HCT116 (cell line): ENCODE measurements around the gene KRT222. TPM values are rescaled to one million over a fixed set of nuclear protein-coding genes. Genes with fewer than 3 reads are reported as not detected.

Source experiments
- ATAC-seq: fragments of 200-7000 bp; cut with Tn5 transposase; 2 replicates; pipeline ENCODE4 v1.9.1; 2020; ENCODE audit warnings: mild to moderate bottlenecking, moderate library complexity
- BruUV-seq: library from RNA; stranded (reverse); fragments of 400-500 nt; replicated peaks from 2 replicates; lab custom pipeline; 2021; lab: Mats Ljungman, UMichigan
- CTCF ChIA-PET: fragments of 300-600 bp; sonication (Branson Sonifier 250); formaldehyde crosslinking; loops from one replicate; lab custom pipeline; 2021; ENCODE audit warnings: antibody characterized with exemption; lab: Charles Lee
- POLR2A ChIA-PET: fragments of 300-600, 350-600 bp; sonication (Branson Sonifier 250); formaldehyde crosslinking; loops from one replicate; lab custom pipeline; 2021; ENCODE audit warnings: antibody characterized with exemption; lab: Charles Lee
- RAD21 ChIA-PET, 2 experiments: fragments of 300-600 bp; sonication (Branson Sonifier 250); formaldehyde crosslinking; loops; one replicate each; lab custom pipeline; 2023; ENCODE audit warnings: low total read pairs in 2 of 2; ENCODE audit not compliant: uncharacterized antibody in 2 of 2, unreplicated experiment in 2 of 2, low non-redundant PET in 1 of 2; lab: Charles Lee
- DNase-seq: peaks from one replicate; pipeline ENCODE4 v3.0.0-alpha.2; 2010; ENCODE audit warnings: low read depth, low spot score
- H2AFZ ChIP-seq: fragments of 200-600 bp; shearing (Covaris generic), sonication (generic); 2 replicates; pipeline ENCODE4 v1.6.1; 2017; ENCODE audit warnings: low read depth, mixed run types, mixed read lengths, antibody characterized with exemption, low read length; ENCODE audit not compliant: poor library complexity, severe bottlenecking
- H3K27ac ChIP-seq: 2 replicates; pipeline ENCODE4 v1.5.1; 2012; ENCODE audit warnings: low read depth, low read length
- H3K27me3 ChIP-seq: fragments of 200-600 bp; sonication (generic); 2 replicates; pipeline ENCODE4 v1.6.1; 2016; ENCODE audit warnings: mixed run types, low read length, mixed read lengths; ENCODE audit not compliant: insufficient read depth
- H3K36me3 ChIP-seq, 2 experiments: fragments of 200-500 bp in 1 of 2; fragments of 200-600 bp in 1 of 2; sonication (Bioruptor generic) in 1 of 2; sonication (generic) in 1 of 2; 2 replicates each; pipeline versions ENCODE4 v1.5.1 to v1.6.1; 2014 to 2016; ENCODE audit warnings: low read length in 2 of 2, inconsistent platforms in 1 of 2, mixed read lengths in 1 of 2, mixed run types in 1 of 2; ENCODE audit not compliant: insufficient read depth in 2 of 2, control insufficient read depth in 1 of 2
- H3K4me1 ChIP-seq, 2 experiments: fragments of 200-600 bp in 1 of 2; sonication (generic) in 1 of 2; 2 replicates each; pipeline versions ENCODE4 v1.5.1 to v1.6.1; 2012 to 2017; ENCODE audit warnings: low read length in 2 of 2, inconsistent platforms in 1 of 2, mild to moderate bottlenecking in 1 of 2, mixed read lengths in 1 of 2, mixed run types in 1 of 2, moderate library complexity in 1 of 2; ENCODE audit not compliant: insufficient read depth in 2 of 2, control insufficient read depth in 1 of 2
- H3K4me2 ChIP-seq: fragments of 200-600 bp; sonication (generic); 2 replicates; pipeline ENCODE4 v1.6.1; 2017; ENCODE audit warnings: mixed run types, low read length, mixed read lengths
- H3K4me3 ChIP-seq, 2 experiments: fragments of 200-600 bp in 1 of 2; sonication (generic) in 1 of 2; replicated peaks in 1 of 2; 2 replicates each; pipeline ENCODE4 v1.5.1; 2011 to 2016; ENCODE audit warnings: low read length in 2 of 2, control low read depth in 1 of 2, low read depth in 1 of 2, mild to moderate bottlenecking in 1 of 2, mixed read lengths in 1 of 2, mixed run types in 1 of 2
- H3K79me2 ChIP-seq: fragments of 200-600 bp; sonication (generic); 2 replicates; pipeline ENCODE4 v1.6.1; 2017; ENCODE audit warnings: mild to moderate bottlenecking, mixed run types, low read length, moderate library complexity, mixed read lengths; ENCODE audit not compliant: insufficient read depth
- H3K9ac ChIP-seq: fragments of 200-600 bp; sonication (generic); 2 replicates; pipeline ENCODE4 v1.6.1; 2016; ENCODE audit warnings: low read length, mixed read lengths
- H3K9me2 ChIP-seq: fragments of 200-600 bp; sonication (generic), shearing (Covaris generic); 2 replicates; pipeline ENCODE4 v1.6.1; 2017; ENCODE audit warnings: mixed run types, mild to moderate bottlenecking, moderate library complexity; ENCODE audit not compliant: insufficient read depth
- H3K9me3 ChIP-seq, 2 experiments: fragments of 200-500 bp in 1 of 2; fragments of 200-600 bp in 1 of 2; sonication (Bioruptor generic) in 1 of 2; sonication (generic) in 1 of 2; 2 replicates each; pipeline ENCODE4 v1.6.1; 2014 to 2017; ENCODE audit warnings: low read length in 2 of 2, mixed read lengths in 2 of 2, inconsistent platforms in 1 of 2, low read depth in 1 of 2, mild to moderate bottlenecking in 1 of 2, mixed run types in 1 of 2, moderate library complexity in 1 of 2; ENCODE audit not compliant: control insufficient read depth in 1 of 2, insufficient read depth in 1 of 2
- H4K20me1 ChIP-seq: fragments of 200-600 bp; sonication (generic), shearing (Covaris generic); 2 replicates; pipeline ENCODE4 v1.6.1; 2017; ENCODE audit warnings: mixed run types, mild to moderate bottlenecking, moderate library complexity; ENCODE audit not compliant: insufficient read depth
- CBX3 ChIP-seq: IDR thresholded peaks from 2 replicates; pipeline ENCODE4 v1.6.1; 2012; ENCODE audit warnings: low read depth
- CTCF ChIP-seq, 3 experiments: fragments of 200-600 bp in 1 of 3; sonication (generic) in 1 of 3; IDR thresholded peaks in 2 of 3; conservative IDR thresholded peaks in 1 of 3; 2 replicates each; pipeline ENCODE4 v1.5.1; 2012 to 2017; ENCODE audit warnings: low read depth in 2 of 3, low read length in 2 of 3, antibody characterized with exemption in 1 of 3, borderline replicate concordance in 1 of 3, control low read depth in 1 of 3, mild to moderate bottlenecking in 1 of 3, mixed read lengths in 1 of 3, mixed run types in 1 of 3, moderate library complexity in 1 of 3; ENCODE audit not compliant: insufficient read depth in 1 of 3
- EGR1 ChIP-seq: IDR thresholded peaks from 2 replicates; pipeline ENCODE4 v1.6.1; 2012; ENCODE audit warnings: low read depth
- ELF1 ChIP-seq: IDR thresholded peaks from 2 replicates; pipeline ENCODE4 v1.6.1; 2012; ENCODE audit warnings: low read depth, borderline replicate concordance
- EZH2 ChIP-seq: fragments of 200-600 bp; sonication (generic); IDR thresholded peaks from 2 replicates; pipeline ENCODE4 v1.6.1; 2017; ENCODE audit warnings: antibody characterized with exemption, mixed run types
- EZH2phosphoT487 ChIP-seq: fragments of 200-600 bp; IDR thresholded peaks from 2 replicates; pipeline ENCODE4 v1.6.1; 2018; ENCODE audit warnings: antibody characterized with exemption, borderline replicate concordance
- FOSL1 ChIP-seq: IDR thresholded peaks from 2 replicates; pipeline ENCODE4 v1.6.1; 2012; ENCODE audit warnings: low read depth
- JUND ChIP-seq: IDR thresholded peaks from 2 replicates; pipeline ENCODE4 v1.6.1; 2012
- MAX ChIP-seq: IDR thresholded peaks from 2 replicates; pipeline ENCODE4 v1.6.1; 2012
- POLR2A ChIP-seq: IDR thresholded peaks from 2 replicates; pipeline ENCODE4 v1.7.0; 2011; ENCODE audit warnings: borderline replicate concordance; ENCODE audit not compliant: insufficient read depth, insufficient read length; ENCODE audit errors: extremely low read depth
- RAD21 ChIP-seq: IDR thresholded peaks from 2 replicates; pipeline ENCODE4 v1.6.1; 2012; ENCODE audit warnings: low read depth, mild to moderate bottlenecking
- SIN3A ChIP-seq: IDR thresholded peaks from 2 replicates; pipeline ENCODE4 v1.6.1; 2012; ENCODE audit warnings: low read depth
- SP1 ChIP-seq: IDR thresholded peaks from 2 replicates; pipeline ENCODE4 v1.6.1; 2012; ENCODE audit warnings: low read depth
- SRF ChIP-seq: IDR thresholded peaks from 2 replicates; pipeline ENCODE4 v1.6.1; 2012; ENCODE audit warnings: low read depth
- TCF7L2 ChIP-seq: IDR thresholded peaks from 2 replicates; pipeline ENCODE4 v1.7.0; 2011; ENCODE audit warnings: borderline replicate concordance, inconsistent platforms; ENCODE audit not compliant: insufficient read depth, insufficient read length; ENCODE audit errors: extremely low read depth
- ZBTB33 ChIP-seq: IDR thresholded peaks from 2 replicates; pipeline ENCODE4 v1.6.1; 2011; ENCODE audit warnings: mild to moderate bottlenecking, low read length, moderate library complexity; ENCODE audit not compliant: insufficient replicate concordance; ENCODE audit errors: extremely low read depth
- ZFX ChIP-seq: fragments of 450-650 bp; IDR thresholded peaks from 2 replicates; pipeline ENCODE4 v1.6.1; 2017
- intact Hi-C: fragments of 100-400 bp; cut with micrococcal nuclease; formaldehyde crosslinking; loops from 2 replicates; pipeline ENCODE4 v1.10.0; 2022
- total RNA-seq: library from RNA; stranded (reverse); gene quantifications from one replicate; pipeline ENCODE4 v1.2.1, GENCODE V29; 2021; ENCODE audit not compliant: unreplicated experiment

Gene KRT222
- total RNA-seq, 1 experiment from 2014 or later, result 5.0 TPM

- TF ChIP-seq CBX3, result no peak
- no peak for TF ChIP-seq JUND
Observed at GRCh38 chr17:40686192-40686591, 21.2 kb upstream of the KRT222 start (continued).

GRCh38 chr17:40680998-40681397, 16.0 kb upstream of the KRT222 start:
- no peaks in the 10 kb centered on the region for H3K27me3 ChIP-seq
- no peak for ATAC-seq
- peaks cover 0 to 6% of the 10 kb centered on the region in 2 experiments; a peak in 3 of 4 replicates for H3K4me1 ChIP-seq
- H3K79me2 ChIP-seq, result no peaks in the 10 kb centered on the region
- H3K9me2 ChIP-seq, result no peaks in the 10 kb centered on the region
- intact Hi-C loops, result no loop called here
- H3K9ac ChIP-seq, result no peak overlapping the region
- H2AFZ ChIP-seq, result no peak overlapping the region
- H3K36me3 ChIP-seq, result no peaks in the 10 kb centered on the region
- POLR2A ChIA-PET, result no interaction called here
- no peaks in the 10 kb centered on the region for H3K9me3 ChIP-seq
- H3K27ac ChIP-seq, result no peak overlapping the region
- RAD21 ChIA-PET, result no interaction called here
- H4K20me1 ChIP-seq, result no peaks in the 10 kb centered on the region
- DNase-seq, result no peak
- no TSS peak for BruUV-seq
- TF ChIP-seq MAX, result no peak
- TF ChIP-seq SIN3A, result no peak
- no peak for TF ChIP-seq POLR2A
- no peak for TF ChIP-seq EZH2phosphoT487
- TF ChIP-seq TCF7L2, result no peak
- TF ChIP-seq, all 23 proteins: peak for 0
- Histone ChIP-seq H3K4me2 (no peak overlapping the region), H3K4me3 (no peak overlapping the region)
- CTCF ChIA-PET, result no interaction called here

- ChIA-PET RAD21 (no interaction called here), CTCF (no interaction called here), POLR2A (no interaction called here)
- BruUV-seq, result no TSS peak
- Histone ChIP-seq H3K36me3 (no peaks in the 10 kb centered on the region), H3K9ac (no peak overlapping the region), H3K79me2 (no peaks in the 10 kb centered on the region), H3K4me2 (no peak overlapping the region), H3K9me2 (no peaks in the 10 kb centered on the region), H2AFZ (no peak overlapping the region), H3K27ac (no peak overlapping the region), H3K9me3 (no peaks in the 10 kb centered on the region), H3K4me3 (no peak overlapping the region), H3K27me3 (no peaks in the 10 kb centered on the region), H3K4me1 (peaks cover 0 to 6% of the 10 kb centered on the region in 2 experiments; a peak in 3 of 4 replicates), H4K20me1 (no peaks in the 10 kb centered on the region)
- no peak for ATAC-seq
- intact Hi-C loops, result no loop called here
- no peak for DNase-seq
- no peak for TF ChIP-seq EGR1
- TF ChIP-seq RAD21, result no peak
- TF ChIP-seq EZH2phosphoT487, result no peak
- no peak for TF ChIP-seq EZH2
- no peak for TF ChIP-seq SRF
- no peak for TF ChIP-seq SIN3A
- no peak for TF ChIP-seq ELF1
- TF ChIP-seq CTCF (IDR thresholded peaks at IDR 0.05 in 2 of 3, conservative IDR thresholded peaks at IDR 0.05 in 1 of 3; ENCODE audit: borderline replicate concordance in 1 of 3, insufficient read depth in 1 of 3, low read depth in 2 of 3, low read length in 2 of 3), result no peak
- no peak for TF ChIP-seq FOSL1
- no peak for TF ChIP-seq POLR2A
- no peak for TF ChIP-seq SP1
- TF ChIP-seq JUND, result no peak
- TF ChIP-seq ZBTB33, result no peak
- TF ChIP-seq ZFX, result no peak
- TF ChIP-seq TCF7L2, result no peak
Observed at GRCh38 chr17:40679523-40679907, 14.5 kb upstream of the KRT222 start.
